Activated T-cell treated with anti-CD3 and anti-CD28 coated beads, Interleukin-2, amount 50 U/mL, for 72 hours (primary cell): Measurements from ENCODE around the gene COPS3. TPM values are rescaled to one million over a fixed set of nuclear protein-coding genes. Genes with fewer than 3 reads are reported as not detected.

Experiments
- ATAC-seq, 2 donors: fragments of 150-1000 bp; cut with Tn5 transposase; replicated peaks in 1 of 2; 2 replicates each; pipeline ENCODE4 v1.10.0; 2021; ENCODE audit warnings: moderate library complexity in 2 of 2, mild to moderate bottlenecking in 1 of 2
- DNase-seq, 2 donors: peaks; one replicate each; pipeline ENCODE4 v3.0.0; 2021 to 2022; ENCODE audit warnings: mixed read lengths in 1 of 2
- H3K27ac Mint-ChIP-seq: one replicate; pipeline ENCODE4 v1.8.0; 2022; ENCODE audit warnings: mild to moderate bottlenecking, moderate library complexity, mixed read lengths
- H3K27me3 Mint-ChIP-seq: one replicate; pipeline ENCODE4 v1.8.0; 2022; ENCODE audit warnings: low read depth, mixed read lengths
- H3K36me3 Mint-ChIP-seq, 2 donors: one replicate each; pipeline ENCODE4 v1.8.0; 2022; ENCODE audit warnings: mixed read lengths in 2 of 2, mild to moderate bottlenecking in 1 of 2; ENCODE audit not compliant: insufficient read depth in 2 of 2
- H3K4me1 Mint-ChIP-seq: one replicate; pipeline ENCODE4 v1.8.0; 2022; ENCODE audit warnings: low read depth, mixed read lengths
- H3K4me3 Mint-ChIP-seq, 2 donors: one replicate each; pipeline ENCODE4 v1.8.0; 2022; ENCODE audit warnings: mild to moderate bottlenecking in 2 of 2, mixed read lengths in 2 of 2, moderate library complexity in 2 of 2
- H3K9me3 Mint-ChIP-seq, 2 donors: one replicate each; pipeline ENCODE4 v1.8.0; 2022; ENCODE audit warnings: mixed read lengths in 2 of 2
- total RNA-seq, 2 donors: library from RNA; stranded (reverse); gene quantifications; one replicate each; pipeline ENCODE4 v1.2.3, GENCODE V29; 2022

Gene COPS3
- total RNA-seq, 2 donors from 2014 or later, result 77.7 to 89.0 TPM

GRCh38 chr17:17229416-17230384 is 51.3 kb downstream of the COPS3 start:
- no peak overlapping the region for H3K4me3 Mint-ChIP-seq
- no peaks in the 10 kb centered on the region for H3K9me3 Mint-ChIP-seq
- no peaks in the 10 kb centered on the region for H3K27me3 Mint-ChIP-seq
- DNase-seq (no peak), ATAC-seq (no peak)
- H3K36me3 Mint-ChIP-seq, result peaks cover 6 to 9% of the 10 kb centered on the region in 2 donors
- H3K4me1 Mint-ChIP-seq, result peaks cover 2% of the 10 kb centered on the region
- H3K27ac Mint-ChIP-seq, result no peak overlapping the region

GRCh38 chr17:17228521-17229279 is 52.3 kb downstream of the COPS3 start:
- H3K9me3 Mint-ChIP-seq, result no peaks in the 10 kb centered on the region
- H3K36me3 Mint-ChIP-seq, result peaks cover 7 to 13% of the 10 kb centered on the region in 2 donors
- H3K4me3 Mint-ChIP-seq, result no peak overlapping the region
- H3K27ac Mint-ChIP-seq, result no peak overlapping the region
- no peaks in the 10 kb centered on the region for H3K27me3 Mint-ChIP-seq
- ATAC-seq (no peak), DNase-seq (no peak)
- H3K4me1 Mint-ChIP-seq, result no peaks in the 10 kb centered on the region

GRCh38 chr17:17227608-17228520 is 53.2 kb downstream of the COPS3 start:
- no peaks in the 10 kb centered on the region for H3K4me1 Mint-ChIP-seq
- DNase-seq (no peak), ATAC-seq (no peak)
- no peak overlapping the region for H3K27ac Mint-ChIP-seq
- H3K4me3 Mint-ChIP-seq, result no peak overlapping the region
- H3K36me3 Mint-ChIP-seq, result peaks cover 8 to 13% of the 10 kb centered on the region in 2 donors
- H3K27me3 Mint-ChIP-seq, result no peaks in the 10 kb centered on the region
- no peaks in the 10 kb centered on the region for H3K9me3 Mint-ChIP-seq

GRCh38 chr17:17226451-17227265 is 54.4 kb downstream of the COPS3 start:
- ATAC-seq, result no peak
- Mint-ChIP-seq H3K9me3 (no peaks in the 10 kb centered on the region), H3K27me3 (no peaks in the 10 kb centered on the region), H3K4me3 (no peak overlapping the region), H3K4me1 (no peaks in the 10 kb centered on the region), H3K27ac (no peak overlapping the region), H3K36me3 (peaks cover 10 to 13% of the 10 kb centered on the region in 2 donors)
- DNase-seq, result no peak

- DNase-seq (no peak), ATAC-seq (no peak)
- H3K27me3 Mint-ChIP-seq, result no peaks in the 10 kb centered on the region
- no peaks in the 10 kb centered on the region for H3K4me1 Mint-ChIP-seq
- H3K27ac Mint-ChIP-seq, result no peak overlapping the region
- H3K9me3 Mint-ChIP-seq, result no peaks in the 10 kb centered on the region
- H3K36me3 Mint-ChIP-seq, result peaks cover 10 to 16% of the 10 kb centered on the region in 2 donors
- H3K4me3 Mint-ChIP-seq, result no peak overlapping the region
Observed at GRCh38 chr17:17225901-17226300, 55.1 kb downstream of the COPS3 start.

- no peak overlapping the region for H3K27ac Mint-ChIP-seq
- no peaks in the 10 kb centered on the region for H3K4me1 Mint-ChIP-seq
- H3K4me3 Mint-ChIP-seq, result no peak overlapping the region
- ATAC-seq (no peak), DNase-seq (no peak)
- H3K9me3 Mint-ChIP-seq, result no peaks in the 10 kb centered on the region
- H3K36me3 Mint-ChIP-seq, result peaks cover 10 to 14% of the 10 kb centered on the region in 2 donors
- H3K27me3 Mint-ChIP-seq, result no peaks in the 10 kb centered on the region
Observed at GRCh38 chr17:17224137-17224536, 56.9 kb downstream of the COPS3 start.

- no peak overlapping the region for H3K4me3 Mint-ChIP-seq
- DNase-seq, result no peak
- peaks cover 10 to 13% of the 10 kb centered on the region in 2 donors for H3K36me3 Mint-ChIP-seq
- H3K27me3 Mint-ChIP-seq, result no peaks in the 10 kb centered on the region
- H3K4me1 Mint-ChIP-seq, result no peaks in the 10 kb centered on the region
- ATAC-seq, result no peak
- H3K27ac Mint-ChIP-seq, result peak overlapping the region; percentile 28
- H3K9me3 Mint-ChIP-seq, result no peaks in the 10 kb centered on the region
Observed at GRCh38 chr17:17223736-17224135, 57.3 kb downstream of the COPS3 start.

GRCh38 chr17:17221329-17221728 is 59.7 kb downstream of the COPS3 start:
- H3K4me3 Mint-ChIP-seq, result no peak overlapping the region
- DNase-seq (no peak), ATAC-seq (no peak)
- H3K9me3 Mint-ChIP-seq, result no peaks in the 10 kb centered on the region
- no peak overlapping the region for H3K27ac Mint-ChIP-seq
- H3K27me3 Mint-ChIP-seq, result no peaks in the 10 kb centered on the region
- H3K4me1 Mint-ChIP-seq, result no peaks in the 10 kb centered on the region
- peaks cover 10 to 23% of the 10 kb centered on the region in 2 donors for H3K36me3 Mint-ChIP-seq

GRCh38 chr17:17220529-17220928 is 60.5 kb downstream of the COPS3 start:
- H3K4me3 Mint-ChIP-seq, result no peak overlapping the region
- DNase-seq, result no peak
- no peaks in the 10 kb centered on the region for H3K27me3 Mint-ChIP-seq
- H3K27ac Mint-ChIP-seq, result no peak overlapping the region
- no peak for ATAC-seq
- H3K4me1 Mint-ChIP-seq, result no peaks in the 10 kb centered on the region
- no peaks in the 10 kb centered on the region for H3K9me3 Mint-ChIP-seq
- H3K36me3 Mint-ChIP-seq, result peaks cover 9 to 23% of the 10 kb centered on the region in 2 donors

GRCh38 chr17:17217995-17218394 is 63.1 kb downstream of the COPS3 start:
- no peak for ATAC-seq
- Mint-ChIP-seq H3K4me3 (no peak overlapping the region), H3K27me3 (no peaks in the 10 kb centered on the region), H3K4me1 (no peaks in the 10 kb centered on the region), H3K9me3 (no peaks in the 10 kb centered on the region), H3K36me3 (peaks cover 2 to 14% of the 10 kb centered on the region in 2 donors), H3K27ac (no peak overlapping the region)
- no peak for DNase-seq

- ATAC-seq, result no peak
- H3K9me3 Mint-ChIP-seq, result no peaks in the 10 kb centered on the region
- peak overlapping the region; percentile 7 for H3K27ac Mint-ChIP-seq
Observed at GRCh38 chr17:17216776-17217175, 64.3 kb downstream of the COPS3 start.

GRCh38 chr17:17216236-17216635 is 64.8 kb downstream of the COPS3 start:
- no peak for ATAC-seq
- peaks cover 0 to 14% of the 10 kb centered on the region in 2 donors for H3K36me3 Mint-ChIP-seq
- no peak for DNase-seq
- H3K27ac Mint-ChIP-seq, result no peak overlapping the region
- no peaks in the 10 kb centered on the region for H3K9me3 Mint-ChIP-seq
- H3K4me3 Mint-ChIP-seq, result no peak overlapping the region
- no peaks in the 10 kb centered on the region for H3K27me3 Mint-ChIP-seq
- H3K4me1 Mint-ChIP-seq, result no peaks in the 10 kb centered on the region

More at GRCh38 chr17:17216776-17217175, 64.3 kb downstream of the COPS3 start:
- peaks cover 0 to 14% of the 10 kb centered on the region in 2 donors for H3K36me3 Mint-ChIP-seq
- H3K27me3 Mint-ChIP-seq, result no peaks in the 10 kb centered on the region
- H3K4me1 Mint-ChIP-seq, result no peaks in the 10 kb centered on the region
- H3K4me3 Mint-ChIP-seq, result no peak overlapping the region
- DNase-seq, result no peak
